GM19238 (cell line): ENCODE results near the gene LETM1.

ENCODE experiments used
- DNase-seq: peaks from one replicate; pipeline ENCODE4 v3.0.0; 2011; ENCODE audit warnings: low spot score; ENCODE audit not compliant: insufficient read length

The LETM1 gene

GRCh38 chr4:1807332-1807777, 48.6 kb downstream of the LETM1 start:
- DNase-seq, result no peak

GRCh38 chr4:1806596-1807331, 49.2 kb downstream of the LETM1 start:
- DNase-seq, result no peak

DNA sequence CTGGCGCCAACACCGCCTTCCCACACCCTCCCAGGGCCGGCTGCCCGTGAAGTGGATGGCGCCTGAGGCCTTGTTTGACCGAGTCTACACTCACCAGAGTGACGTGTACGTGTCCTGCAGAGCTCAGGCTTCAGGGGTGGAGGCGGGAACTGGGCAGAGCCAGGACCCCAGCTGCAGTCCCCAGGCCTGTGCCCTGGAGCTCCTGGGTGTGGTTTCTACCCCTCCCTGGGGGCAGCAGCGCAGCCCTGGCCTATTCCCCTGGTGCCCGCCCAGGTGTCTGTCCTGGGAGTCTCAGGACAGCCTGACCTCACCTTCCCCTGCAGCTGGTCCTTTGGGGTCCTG, 49.8 kb downstream of the LETM1 start:
- DNase-seq, result no peak

DNA sequence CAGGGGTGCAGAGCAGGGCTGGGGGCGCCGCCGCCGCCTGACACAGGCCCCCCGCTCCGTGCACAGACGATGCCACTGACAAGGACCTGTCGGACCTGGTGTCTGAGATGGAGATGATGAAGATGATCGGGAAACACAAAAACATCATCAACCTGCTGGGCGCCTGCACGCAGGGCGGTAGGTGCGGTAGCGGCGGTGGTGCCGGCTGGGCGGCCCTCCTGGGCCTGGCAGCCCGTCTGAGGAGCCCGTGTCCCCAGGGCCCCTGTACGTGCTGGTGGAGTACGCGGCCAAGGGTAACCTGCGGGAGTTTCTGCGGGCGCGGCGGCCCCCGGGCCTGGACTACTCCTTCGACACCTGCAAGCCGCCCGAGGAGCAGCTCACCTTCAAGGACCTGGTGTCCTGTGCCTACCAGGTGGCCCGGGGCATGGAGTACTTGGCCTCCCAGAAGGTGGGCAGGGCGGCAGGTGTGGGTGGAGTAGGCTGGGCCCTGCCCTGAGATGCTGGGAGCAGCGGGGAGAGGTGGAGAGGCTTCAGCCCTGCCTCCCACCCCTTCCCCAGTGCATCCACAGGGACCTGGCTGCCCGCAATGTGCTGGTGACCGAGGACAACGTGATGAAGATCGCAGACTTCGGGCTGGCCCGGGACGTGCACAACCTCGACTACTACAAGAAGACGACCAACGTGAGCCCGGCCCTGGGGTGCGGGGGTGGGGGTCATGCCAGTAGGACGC, 50.3 kb downstream of the LETM1 start:
- no peak for DNase-seq

GRCh38 chr4:1804638-1805492, 51.1 kb downstream of the LETM1 start:
- DNase-seq, result no peak

- no peak for DNase-seq
Observed at GRCh38 chr4:1803523-1804423, 52.2 kb downstream of the LETM1 start.

DNA sequence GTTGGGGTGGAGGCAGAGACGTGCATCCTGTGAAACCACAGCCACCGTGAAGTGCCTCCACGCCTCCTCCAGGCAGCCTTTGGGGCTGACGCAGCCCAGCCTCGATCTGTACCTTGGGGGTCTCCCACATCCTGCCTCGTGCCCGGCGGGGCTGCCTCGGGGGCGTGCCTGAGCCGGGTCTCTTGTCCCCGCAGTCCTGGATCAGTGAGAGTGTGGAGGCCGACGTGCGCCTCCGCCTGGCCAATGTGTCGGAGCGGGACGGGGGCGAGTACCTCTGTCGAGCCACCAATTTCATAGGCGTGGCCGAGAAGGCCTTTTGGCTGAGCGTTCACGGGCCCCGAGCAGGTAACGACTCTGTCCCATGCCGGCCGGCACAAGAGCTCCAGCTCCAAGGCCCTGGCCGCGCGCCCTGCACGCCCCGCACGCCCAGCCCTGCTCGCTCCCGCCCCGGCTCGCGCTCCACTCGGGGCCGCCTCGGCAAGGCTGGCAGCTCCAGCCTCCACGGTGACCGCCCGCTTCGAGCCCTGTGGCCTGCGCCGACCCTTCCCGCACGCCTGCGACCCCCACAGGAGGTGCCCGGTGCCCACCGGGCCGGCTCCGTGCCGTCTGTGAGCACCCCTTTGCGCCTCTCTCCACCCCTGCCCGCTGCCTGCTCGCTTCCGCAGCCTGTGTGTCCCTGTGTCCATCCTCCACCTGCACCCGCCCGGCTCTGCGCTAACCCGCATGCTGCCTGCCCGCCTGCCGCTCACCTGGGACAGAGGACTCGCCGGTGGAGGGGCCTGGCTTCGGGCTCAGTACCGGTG, 53.0 kb downstream of the LETM1 start:
- DNase-seq, result no peak

DNA sequence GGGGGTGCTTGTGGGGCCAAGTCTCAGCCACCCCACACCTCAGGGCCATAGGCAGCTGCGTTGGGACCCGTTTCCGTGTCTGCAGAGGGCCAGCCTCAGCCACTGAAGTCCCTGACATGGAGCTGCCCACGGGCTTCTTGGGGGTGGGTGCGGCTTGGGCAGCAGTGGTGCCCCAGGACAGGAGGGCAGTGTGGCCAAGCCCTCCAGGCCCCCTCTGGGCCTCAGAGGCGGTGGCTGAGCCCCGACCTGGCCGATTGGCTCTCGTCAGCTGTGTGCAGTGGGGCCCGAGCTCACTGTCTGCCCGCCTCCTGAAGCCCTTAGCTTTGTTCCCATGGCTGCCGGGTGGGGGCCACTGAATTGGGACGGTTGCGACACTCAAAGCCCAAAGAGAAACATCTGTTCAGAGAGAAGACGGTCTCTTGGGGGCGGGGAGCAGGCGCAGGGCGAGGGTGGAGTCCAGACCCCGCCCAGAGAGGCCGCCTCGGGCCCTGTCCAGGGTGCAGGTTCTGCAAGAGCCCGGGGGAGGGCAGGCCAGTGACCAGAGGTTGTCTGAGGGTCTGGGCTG, 53.7 kb downstream of the LETM1 start:
- DNase-seq, result no peak

GRCh38 chr4:1801286-1801958, 54.5 kb downstream of the LETM1 start:
- DNase-seq, result no peak

DNA sequence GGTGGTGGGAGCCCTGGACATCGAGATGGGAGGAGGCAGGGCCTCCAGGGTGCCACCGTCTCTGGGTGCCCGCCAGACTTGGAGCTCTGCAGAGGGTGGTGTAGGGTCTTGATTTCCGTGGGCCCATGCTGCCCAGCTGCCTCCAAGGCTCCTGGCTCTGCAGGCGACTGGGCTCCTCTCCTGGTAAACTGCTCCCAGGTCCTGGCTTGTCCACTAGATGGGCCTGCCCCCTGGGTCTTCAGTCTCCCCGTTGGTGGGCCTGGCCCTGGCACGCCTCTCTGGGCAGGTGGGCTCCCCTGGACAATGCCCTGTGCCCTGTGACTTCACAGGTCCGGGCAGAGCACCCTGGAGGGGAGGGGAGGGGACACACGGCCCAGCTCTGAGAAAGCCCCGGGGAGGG, 55.2 kb downstream of the LETM1 start:
- no peak for DNase-seq

DNA sequence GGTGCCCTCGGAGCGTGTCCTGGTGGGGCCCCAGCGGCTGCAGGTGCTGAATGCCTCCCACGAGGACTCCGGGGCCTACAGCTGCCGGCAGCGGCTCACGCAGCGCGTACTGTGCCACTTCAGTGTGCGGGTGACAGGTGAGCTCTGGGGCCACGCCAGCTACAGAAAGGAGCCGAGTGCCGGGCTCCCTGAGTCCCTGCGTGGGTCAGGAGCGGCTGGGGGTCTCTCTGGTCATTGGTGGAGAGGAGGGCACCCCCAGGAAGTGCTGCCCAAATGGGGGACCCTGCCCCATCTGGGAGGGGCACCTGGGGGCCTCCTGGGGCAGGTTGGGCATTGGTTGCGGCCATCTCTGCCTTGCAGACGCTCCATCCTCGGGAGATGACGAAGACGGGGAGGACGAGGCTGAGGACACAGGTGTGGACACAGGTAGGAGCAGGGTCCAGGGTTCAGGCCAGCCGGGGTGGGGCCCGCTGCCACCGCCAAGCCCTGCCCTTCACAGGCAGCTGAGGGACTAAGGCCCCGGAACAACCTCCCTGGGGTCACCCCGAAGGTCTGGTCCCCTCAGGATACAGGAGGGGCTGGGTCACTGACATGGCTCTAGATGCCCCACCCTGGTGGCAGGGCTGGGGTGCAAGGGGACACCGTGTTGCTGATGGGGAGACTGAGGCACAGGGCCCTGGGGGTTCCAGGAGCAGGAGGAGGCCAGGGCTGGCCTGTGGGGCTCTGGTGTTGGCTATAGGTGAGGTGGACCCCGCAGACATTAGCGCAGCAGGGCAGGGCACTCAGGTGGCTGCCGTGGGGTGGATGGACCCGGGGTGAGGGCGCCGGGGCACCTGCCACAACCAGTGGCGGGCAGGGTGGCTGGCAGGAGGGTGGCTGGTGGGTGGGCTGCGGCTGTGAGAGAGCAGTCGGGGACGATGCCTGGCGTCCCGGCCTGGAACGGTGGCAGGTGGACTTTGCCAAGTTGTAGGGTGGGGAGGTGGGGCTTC, 56.3 kb downstream of the LETM1 start:
- DNase-seq, result no peak

DNA sequence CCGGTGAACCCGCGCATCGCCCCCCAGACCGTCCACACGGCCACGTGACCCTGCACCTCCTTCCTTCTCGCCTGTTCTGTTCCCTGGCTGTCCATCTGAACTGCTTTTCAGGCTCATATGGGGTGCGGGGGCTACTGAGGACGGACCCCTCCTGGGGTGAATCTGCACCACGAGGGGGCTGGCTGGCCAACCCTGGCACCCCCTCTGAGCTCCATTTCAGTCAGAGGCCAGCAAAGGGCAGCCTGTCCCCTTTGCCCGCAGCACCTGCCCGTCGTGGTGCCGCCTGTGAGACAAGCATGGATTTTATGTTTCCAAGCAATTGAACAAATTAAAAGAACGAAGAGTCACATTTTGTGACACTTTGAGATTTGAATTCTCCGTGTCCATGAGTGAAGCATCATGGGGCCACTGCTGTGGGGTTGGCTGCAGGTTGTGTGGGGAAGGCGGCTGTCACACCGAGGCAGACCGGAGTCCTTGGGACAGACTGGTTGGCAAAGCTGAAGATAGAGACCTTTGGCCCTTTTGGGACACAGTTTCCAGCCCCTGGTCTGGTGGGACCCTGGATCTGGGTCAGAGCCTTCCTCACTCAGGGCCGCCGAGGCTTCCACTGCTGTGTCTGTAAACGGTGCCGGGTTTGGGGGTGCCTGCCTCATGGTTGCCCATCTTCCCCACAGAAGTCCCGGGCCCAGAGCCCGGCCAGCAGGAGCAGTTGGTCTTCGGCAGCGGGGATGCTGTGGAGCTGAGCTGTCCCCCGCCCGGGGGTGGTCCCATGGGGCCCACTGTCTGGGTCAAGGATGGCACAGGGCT, 57.2 kb downstream of the LETM1 start:
- DNase-seq, result no peak

GRCh38 chr4:1797861-1798579, 57.9 kb downstream of the LETM1 start:
- DNase-seq, result no peak

- no peak for DNase-seq
Observed at GRCh38 chr4:1797298-1797860, 58.6 kb downstream of the LETM1 start.

DNA sequence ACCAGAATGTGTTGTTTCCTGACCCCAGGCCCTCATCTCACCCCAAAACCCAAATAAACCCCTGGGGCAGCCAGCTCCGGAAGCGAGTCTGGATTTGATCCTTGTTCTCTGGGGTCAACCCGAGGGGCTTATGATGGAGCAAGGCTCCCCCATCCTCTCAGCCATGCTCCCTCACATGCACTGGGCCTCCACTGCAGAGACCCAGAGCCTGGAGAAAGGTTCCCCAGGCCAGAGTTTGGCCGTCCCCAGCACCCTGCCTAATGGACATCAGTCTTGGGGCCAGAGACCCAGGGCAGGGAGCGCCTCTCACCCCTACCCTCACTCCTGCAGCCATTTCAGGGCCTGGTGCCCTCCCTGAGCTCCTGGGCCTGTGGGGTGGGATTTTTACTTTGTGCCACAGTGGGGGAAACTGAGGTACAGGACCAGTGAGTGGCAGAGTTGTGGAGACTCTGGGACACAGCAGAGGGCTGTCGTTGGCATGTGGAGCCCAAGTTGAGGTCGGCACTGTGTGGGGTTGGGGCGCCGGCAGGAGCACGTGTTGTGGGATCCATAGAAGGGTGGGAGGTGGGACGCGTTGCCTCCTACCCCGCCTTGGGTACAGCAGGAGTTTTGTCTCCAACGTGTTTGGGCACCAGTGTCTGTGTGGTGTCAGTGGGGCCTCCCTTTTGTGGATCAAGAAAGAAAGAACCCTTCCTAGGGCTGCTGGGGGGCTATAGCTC, 59.3 kb downstream of the LETM1 start:
- no peak for DNase-seq
